ENCODE data around the gene ZNF516.

ZNF516 gene

DNA sequence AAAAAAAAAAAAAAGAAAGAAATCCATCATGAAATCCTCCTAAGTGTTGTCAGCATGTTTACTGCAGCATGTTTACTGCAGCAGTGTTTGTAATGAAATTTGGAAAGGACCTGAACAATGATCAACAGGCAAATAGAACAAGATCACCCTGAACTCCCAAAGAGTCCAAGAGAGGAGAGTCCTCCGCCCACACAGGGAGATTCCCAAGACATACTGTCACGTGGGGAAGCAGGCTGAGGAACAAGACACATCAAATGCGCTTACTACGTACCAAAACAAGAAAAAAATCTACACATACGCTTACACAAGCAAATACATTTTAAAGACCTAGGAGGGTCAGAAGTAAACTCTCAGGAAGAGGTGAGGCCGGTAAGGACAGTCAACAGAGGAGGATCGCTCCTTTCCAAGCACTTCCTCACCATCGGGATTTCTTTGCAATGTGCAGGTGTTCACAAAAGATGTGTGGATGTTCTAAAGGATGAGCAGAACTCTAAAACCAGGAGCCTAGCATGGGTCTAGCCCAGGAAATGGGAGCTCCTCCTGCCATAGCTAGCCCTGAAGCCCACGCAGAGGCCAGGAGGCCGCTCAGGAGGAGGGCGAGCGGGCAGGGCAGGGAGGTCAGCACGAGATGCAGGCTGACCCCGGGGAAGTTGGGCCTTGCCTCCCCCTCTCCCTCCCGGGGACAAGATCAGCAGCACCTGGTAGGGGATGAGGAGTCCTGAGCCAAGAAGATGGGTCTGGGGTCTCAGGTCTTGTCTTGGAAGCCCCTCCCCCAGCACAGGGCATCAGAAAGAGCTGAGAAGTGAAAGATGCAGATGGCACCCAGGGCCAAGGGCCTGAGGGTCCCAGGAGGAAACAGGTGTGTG, 66.4 kb downstream of the ZNF516 start:
- TF ChIP-seq ESRRG (CRISPR knock-in tag; IDR thresholded peaks at IDR 0.05) = no peak
- ATAC-seq = no peak

DNA sequence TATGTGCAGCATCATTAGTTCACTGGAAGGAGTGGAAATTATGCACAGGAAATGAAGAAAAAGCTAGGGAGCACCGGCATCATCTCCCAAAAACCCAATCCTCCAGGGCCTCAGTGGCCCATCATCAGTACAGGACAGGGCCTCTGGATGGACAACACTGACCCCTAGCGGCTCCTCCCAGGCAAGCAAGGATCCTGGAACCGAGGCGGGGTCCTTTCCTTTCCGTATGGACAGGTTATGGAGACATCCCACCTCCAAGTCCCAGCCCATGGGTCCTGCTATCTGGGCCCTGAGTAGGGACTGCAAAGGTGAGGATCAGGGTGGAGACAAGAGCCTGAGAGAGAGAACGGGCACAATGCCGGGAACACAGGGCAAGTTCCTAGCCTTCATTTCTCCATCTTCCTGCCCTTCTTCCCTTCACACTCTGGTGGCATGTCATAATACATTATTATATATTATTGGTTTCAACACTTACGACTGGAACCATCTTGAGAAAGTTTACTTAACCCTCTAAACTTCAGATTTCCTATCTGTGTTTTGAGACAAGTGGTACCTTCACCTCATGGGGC, 68.2 kb downstream of the ZNF516 start:
- TF ChIP-seq CSDC2 (CRISPR knock-in tag; IDR thresholded peaks at IDR 0.05) (no peak), ARNTL (CRISPR knock-in tag; IDR thresholded peaks at IDR 0.05; ENCODE audit: borderline replicate concordance, low read depth) (no peak), SNAI2 (CRISPR knock-in tag; IDR thresholded peaks at IDR 0.05) (no peak), TOX (CRISPR knock-in tag; IDR thresholded peaks at IDR 0.05; ENCODE audit: borderline replicate concordance) (no peak), OSR1 (CRISPR knock-in tag; IDR thresholded peaks at IDR 0.05) (no peak), ZFP3 (CRISPR knock-in tag; IDR thresholded peaks at IDR 0.05) (no peak), BACH2 (CRISPR knock-in tag; IDR thresholded peaks at IDR 0.05; ENCODE audit: borderline replicate concordance) (no peak), GLIS3 (CRISPR knock-in tag; IDR thresholded peaks at IDR 0.05) (no peak), ESRRG (CRISPR knock-in tag; IDR thresholded peaks at IDR 0.05) (no peak), ZFP30 (CRISPR knock-in tag; IDR thresholded peaks at IDR 0.05) (no peak), ZNF8 (CRISPR knock-in tag; IDR thresholded peaks at IDR 0.05) (no peak)
- TF ChIP-seq, protein P1, sequence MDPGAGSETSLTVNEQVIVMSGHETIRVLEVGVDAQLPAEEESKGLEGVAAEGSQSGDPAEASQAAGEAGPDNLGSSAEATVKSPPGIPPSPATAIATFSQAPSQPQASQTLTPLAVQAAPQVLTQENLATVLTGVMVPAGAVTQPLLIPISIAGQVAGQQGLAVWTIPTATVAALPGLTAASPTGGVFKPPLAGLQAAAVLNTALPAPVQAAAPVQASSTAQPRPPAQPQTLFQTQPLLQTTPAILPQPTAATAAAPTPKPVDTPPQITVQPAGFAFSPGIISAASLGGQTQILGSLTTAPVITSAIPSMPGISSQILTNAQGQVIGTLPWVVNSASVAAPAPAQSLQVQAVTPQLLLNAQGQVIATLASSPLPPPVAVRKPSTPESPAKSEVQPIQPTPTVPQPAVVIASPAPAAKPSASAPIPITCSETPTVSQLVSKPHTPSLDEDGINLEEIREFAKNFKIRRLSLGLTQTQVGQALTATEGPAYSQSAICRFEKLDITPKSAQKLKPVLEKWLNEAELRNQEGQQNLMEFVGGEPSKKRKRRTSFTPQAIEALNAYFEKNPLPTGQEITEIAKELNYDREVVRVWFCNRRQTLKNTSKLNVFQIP (CRISPR knock-in tag; IDR thresholded peaks at IDR 0.05; ENCODE audit: borderline replicate concordance, low read depth) = no peak
- TF ChIP-seq, protein P2, sequence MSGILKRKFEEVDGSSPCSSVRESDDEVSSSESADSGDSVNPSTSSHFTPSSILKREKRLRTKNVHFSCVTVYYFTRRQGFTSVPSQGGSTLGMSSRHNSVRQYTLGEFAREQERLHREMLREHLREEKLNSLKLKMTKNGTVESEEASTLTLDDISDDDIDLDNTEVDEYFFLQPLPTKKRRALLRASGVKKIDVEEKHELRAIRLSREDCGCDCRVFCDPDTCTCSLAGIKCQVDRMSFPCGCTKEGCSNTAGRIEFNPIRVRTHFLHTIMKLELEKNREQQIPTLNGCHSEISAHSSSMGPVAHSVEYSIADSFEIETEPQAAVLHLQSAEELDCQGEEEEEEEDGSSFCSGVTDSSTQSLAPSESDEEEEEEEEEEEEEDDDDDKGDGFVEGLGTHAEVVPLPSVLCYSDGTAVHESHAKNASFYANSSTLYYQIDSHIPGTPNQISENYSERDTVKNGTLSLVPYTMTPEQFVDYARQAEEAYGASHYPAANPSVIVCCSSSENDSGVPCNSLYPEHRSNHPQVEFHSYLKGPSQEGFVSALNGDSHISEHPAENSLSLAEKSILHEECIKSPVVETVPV (CRISPR knock-in tag; IDR thresholded peaks at IDR 0.05) = no peak
- TF ChIP-seq, protein P3, sequence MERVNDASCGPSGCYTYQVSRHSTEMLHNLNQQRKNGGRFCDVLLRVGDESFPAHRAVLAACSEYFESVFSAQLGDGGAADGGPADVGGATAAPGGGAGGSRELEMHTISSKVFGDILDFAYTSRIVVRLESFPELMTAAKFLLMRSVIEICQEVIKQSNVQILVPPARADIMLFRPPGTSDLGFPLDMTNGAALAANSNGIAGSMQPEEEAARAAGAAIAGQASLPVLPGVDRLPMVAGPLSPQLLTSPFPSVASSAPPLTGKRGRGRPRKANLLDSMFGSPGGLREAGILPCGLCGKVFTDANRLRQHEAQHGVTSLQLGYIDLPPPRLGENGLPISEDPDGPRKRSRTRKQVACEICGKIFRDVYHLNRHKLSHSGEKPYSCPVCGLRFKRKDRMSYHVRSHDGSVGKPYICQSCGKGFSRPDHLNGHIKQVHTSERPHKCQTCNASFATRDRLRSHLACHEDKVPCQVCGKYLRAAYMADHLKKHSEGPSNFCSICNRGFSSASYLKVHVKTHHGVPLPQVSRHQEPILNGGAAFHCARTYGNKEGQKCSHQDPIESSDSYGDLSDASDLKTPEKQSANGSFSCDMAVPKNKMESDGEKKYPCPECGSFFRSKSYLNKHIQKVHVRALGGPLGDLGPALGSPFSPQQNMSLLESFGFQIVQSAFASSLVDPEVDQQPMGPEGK (CRISPR knock-in tag; IDR thresholded peaks at IDR 0.05; ENCODE audit: borderline replicate concordance) = no peak
- peak; percentile 57; the same call in 2 of the 3 replicates for ATAC-seq

DNA sequence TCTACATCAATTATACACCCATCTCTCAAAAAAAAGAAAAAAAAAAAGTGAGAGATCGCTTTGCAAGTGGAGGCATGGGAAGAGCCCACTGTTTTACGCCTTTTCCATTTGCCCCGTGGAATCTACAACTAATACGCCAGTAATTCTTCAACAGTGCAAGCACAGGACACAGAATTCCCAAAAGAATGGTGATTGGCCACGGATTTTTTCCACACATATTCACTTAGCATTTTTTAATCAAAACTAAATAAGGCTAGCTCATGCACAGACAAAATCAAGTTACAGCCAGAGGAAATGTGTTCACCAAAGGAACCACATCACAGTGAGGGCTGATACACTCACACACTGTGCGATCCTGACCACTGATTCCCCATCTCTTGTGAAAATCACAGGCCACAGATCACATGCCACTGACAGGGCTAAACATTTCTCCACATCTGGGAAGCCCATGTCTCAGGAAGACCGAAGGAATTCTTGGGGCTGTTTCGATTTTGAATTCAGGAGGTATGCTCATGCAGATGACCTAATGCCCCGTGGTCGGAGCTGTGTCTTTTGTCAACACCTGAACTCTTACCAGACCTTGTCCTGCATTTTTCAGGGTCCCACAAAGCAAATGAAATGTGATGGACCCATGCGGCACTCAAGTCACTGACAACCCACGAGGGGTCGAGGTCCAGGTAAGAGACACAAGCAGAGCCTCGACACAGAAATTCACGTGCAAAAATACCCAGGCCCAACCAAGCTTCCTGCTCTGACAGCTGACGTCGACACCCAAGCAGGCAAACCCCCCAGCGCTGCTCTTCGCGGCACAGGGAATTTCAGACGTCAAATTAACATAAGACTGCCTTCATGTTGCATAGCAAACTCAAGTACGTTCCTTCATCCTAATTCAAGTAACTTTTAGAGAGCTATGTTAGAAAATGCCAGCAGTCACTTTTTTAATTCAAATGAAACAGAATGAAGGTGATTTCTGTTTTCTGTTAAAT, 69.6 kb downstream of the ZNF516 start:
- no peak for ATAC-seq
- no peak for TF ChIP-seq ISL1 (CRISPR knock-in tag; IDR thresholded peaks at IDR 0.05)
- no peak for TF ChIP-seq OSR1 (CRISPR knock-in tag; IDR thresholded peaks at IDR 0.05)
- no peak for TF ChIP-seq ARNTL (CRISPR knock-in tag; IDR thresholded peaks at IDR 0.05; ENCODE audit: borderline replicate concordance, low read depth)
- no peak for TF ChIP-seq ZFP30 (CRISPR knock-in tag; IDR thresholded peaks at IDR 0.05)

DNA sequence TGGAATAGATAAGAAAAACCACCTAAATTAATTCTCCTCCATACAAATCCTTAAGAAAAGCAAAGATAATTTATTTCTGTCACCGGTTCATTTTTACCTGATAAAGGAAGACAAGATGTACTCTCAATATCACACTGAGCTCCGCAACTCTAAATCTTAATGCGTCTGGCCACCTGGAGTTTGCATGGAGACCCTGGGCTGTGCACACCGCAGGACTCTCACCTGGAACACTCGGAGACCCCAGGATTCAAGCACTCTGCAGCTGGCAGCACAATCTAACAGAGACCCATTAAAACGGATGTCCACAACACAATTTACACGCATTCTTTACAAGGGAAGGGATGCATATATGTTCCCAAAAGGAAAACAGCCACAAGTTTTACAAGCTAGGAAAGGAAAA, 72.2 kb downstream of the ZNF516 start:
- no peak for ATAC-seq
- TF ChIP-seq, protein P1 (CRISPR knock-in tag; IDR thresholded peaks at IDR 0.05; ENCODE audit: borderline replicate concordance, low read depth) = no peak
- TF ChIP-seq SNAI2 (CRISPR knock-in tag; IDR thresholded peaks at IDR 0.05) (no peak), GLIS3 (CRISPR knock-in tag; IDR thresholded peaks at IDR 0.05) (no peak), ZC3H10 (CRISPR knock-in tag; IDR thresholded peaks at IDR 0.05) (no peak), ZNF8 (CRISPR knock-in tag; IDR thresholded peaks at IDR 0.05) (no peak), ZFP3 (CRISPR knock-in tag; IDR thresholded peaks at IDR 0.05) (no peak), BACH2 (CRISPR knock-in tag; IDR thresholded peaks at IDR 0.05; ENCODE audit: borderline replicate concordance) (no peak), PPARA (CRISPR knock-in tag; IDR thresholded peaks at IDR 0.05; ENCODE audit: borderline replicate concordance) (no peak), ZFP30 (CRISPR knock-in tag; IDR thresholded peaks at IDR 0.05) (no peak), TCF4 (CRISPR knock-in tag; IDR thresholded peaks at IDR 0.05; ENCODE audit: borderline replicate concordance) (no peak), ZNF565 (CRISPR knock-in tag; conservative IDR thresholded peaks at IDR 0.05; ENCODE audit: low read depth) (no peak), ZNF70 (CRISPR knock-in tag; IDR thresholded peaks at IDR 0.05) (no peak), OSR1 (CRISPR knock-in tag; IDR thresholded peaks at IDR 0.05) (no peak), ISL1 (CRISPR knock-in tag; IDR thresholded peaks at IDR 0.05) (no peak)
- TF ChIP-seq, protein P2 (CRISPR knock-in tag; IDR thresholded peaks at IDR 0.05) = no peak
